ENCODE data around the gene VPS37B. TPM values are rescaled to one million over a fixed set of nuclear protein-coding genes. Genes with fewer than 3 reads are reported as not detected.

The VPS37B gene
- total RNA-seq, 1 donor from 2014 or later = 13.8 TPM

DNA sequence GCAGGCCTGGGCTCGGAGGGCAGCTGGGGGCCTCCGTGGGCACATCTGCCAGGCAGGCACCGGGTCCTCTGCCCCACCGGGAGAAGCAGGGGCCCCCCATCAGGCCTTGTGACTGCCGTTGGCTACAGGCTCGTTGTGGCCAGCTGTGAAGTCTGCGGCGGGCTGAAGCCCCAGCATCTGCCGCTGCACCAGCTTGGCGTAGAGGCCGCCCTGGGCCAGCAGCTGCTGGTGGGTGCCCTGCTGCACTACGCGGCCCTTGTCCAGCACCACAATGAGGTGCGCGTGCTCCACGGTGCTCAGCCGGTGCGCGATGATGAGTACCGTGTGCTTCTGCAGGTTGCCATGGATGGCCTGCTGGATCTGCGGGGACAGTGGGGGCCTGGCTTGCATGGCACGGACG is 33.9 kb upstream of the VPS37B start:
- TF ChIP-seq, protein P1, sequence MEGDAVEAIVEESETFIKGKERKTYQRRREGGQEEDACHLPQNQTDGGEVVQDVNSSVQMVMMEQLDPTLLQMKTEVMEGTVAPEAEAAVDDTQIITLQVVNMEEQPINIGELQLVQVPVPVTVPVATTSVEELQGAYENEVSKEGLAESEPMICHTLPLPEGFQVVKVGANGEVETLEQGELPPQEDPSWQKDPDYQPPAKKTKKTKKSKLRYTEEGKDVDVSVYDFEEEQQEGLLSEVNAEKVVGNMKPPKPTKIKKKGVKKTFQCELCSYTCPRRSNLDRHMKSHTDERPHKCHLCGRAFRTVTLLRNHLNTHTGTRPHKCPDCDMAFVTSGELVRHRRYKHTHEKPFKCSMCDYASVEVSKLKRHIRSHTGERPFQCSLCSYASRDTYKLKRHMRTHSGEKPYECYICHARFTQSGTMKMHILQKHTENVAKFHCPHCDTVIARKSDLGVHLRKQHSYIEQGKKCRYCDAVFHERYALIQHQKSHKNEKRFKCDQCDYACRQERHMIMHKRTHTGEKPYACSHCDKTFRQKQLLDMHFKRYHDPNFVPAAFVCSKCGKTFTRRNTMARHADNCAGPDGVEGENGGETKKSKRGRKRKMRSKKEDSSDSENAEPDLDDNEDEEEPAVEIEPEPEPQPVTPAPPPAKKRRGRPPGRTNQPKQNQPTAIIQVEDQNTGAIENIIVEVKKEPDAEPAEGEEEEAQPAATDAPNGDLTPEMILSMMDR (IDR thresholded peaks at IDR 0.05; ENCODE audit: unreplicated experiment) = no peak
- H3K27me3 Mint-ChIP-seq (ENCODE audit: unreplicated experiment) = no peaks in the 10 kb centered on the region
- no peaks in the 10 kb centered on the region for H3K9me3 Mint-ChIP-seq (ENCODE audit: unreplicated experiment)
- no peaks in the 10 kb centered on the region for H3K36me3 Mint-ChIP-seq (ENCODE audit: low read depth, unreplicated experiment)
- H3K4me1 Mint-ChIP-seq (ENCODE audit: unreplicated experiment) = no peaks in the 10 kb centered on the region
- no peak for DNase-seq (ENCODE audit: low spot score)
- H3K4me3 Mint-ChIP-seq (ENCODE audit: unreplicated experiment) = no peak overlapping the region
- no peak overlapping the region for H3K27ac Mint-ChIP-seq (ENCODE audit: unreplicated experiment)

GRCh38 chr12:122929148-122929538 is 33.2 kb upstream of the VPS37B start:
- Mint-ChIP-seq H3K9me3 (ENCODE audit: unreplicated experiment) (no peaks in the 10 kb centered on the region), H3K27me3 (ENCODE audit: unreplicated experiment) (no peaks in the 10 kb centered on the region), H3K27ac (ENCODE audit: unreplicated experiment) (no peak overlapping the region), H3K4me3 (ENCODE audit: unreplicated experiment) (no peak overlapping the region), H3K4me1 (ENCODE audit: unreplicated experiment) (no peaks in the 10 kb centered on the region), H3K36me3 (ENCODE audit: low read depth, unreplicated experiment) (no peaks in the 10 kb centered on the region)
- TF ChIP-seq, protein P1 (IDR thresholded peaks at IDR 0.05; ENCODE audit: unreplicated experiment) = no peak
- no peak for DNase-seq (ENCODE audit: low spot score)

GRCh38 chr12:122928404-122929147 is 32.7 kb upstream of the VPS37B start:
- H3K4me1 Mint-ChIP-seq (ENCODE audit: unreplicated experiment) = no peaks in the 10 kb centered on the region
- no peak overlapping the region for H3K4me3 Mint-ChIP-seq (ENCODE audit: unreplicated experiment)
- TF ChIP-seq, protein P1 (IDR thresholded peaks at IDR 0.05; ENCODE audit: unreplicated experiment) = no peak
- no peaks in the 10 kb centered on the region for H3K27me3 Mint-ChIP-seq (ENCODE audit: unreplicated experiment)
- DNase-seq (ENCODE audit: low spot score) = no peak
- H3K9me3 Mint-ChIP-seq (ENCODE audit: unreplicated experiment) = no peaks in the 10 kb centered on the region
- no peak overlapping the region for H3K27ac Mint-ChIP-seq (ENCODE audit: unreplicated experiment)
- no peaks in the 10 kb centered on the region for H3K36me3 Mint-ChIP-seq (ENCODE audit: low read depth, unreplicated experiment)

DNA sequence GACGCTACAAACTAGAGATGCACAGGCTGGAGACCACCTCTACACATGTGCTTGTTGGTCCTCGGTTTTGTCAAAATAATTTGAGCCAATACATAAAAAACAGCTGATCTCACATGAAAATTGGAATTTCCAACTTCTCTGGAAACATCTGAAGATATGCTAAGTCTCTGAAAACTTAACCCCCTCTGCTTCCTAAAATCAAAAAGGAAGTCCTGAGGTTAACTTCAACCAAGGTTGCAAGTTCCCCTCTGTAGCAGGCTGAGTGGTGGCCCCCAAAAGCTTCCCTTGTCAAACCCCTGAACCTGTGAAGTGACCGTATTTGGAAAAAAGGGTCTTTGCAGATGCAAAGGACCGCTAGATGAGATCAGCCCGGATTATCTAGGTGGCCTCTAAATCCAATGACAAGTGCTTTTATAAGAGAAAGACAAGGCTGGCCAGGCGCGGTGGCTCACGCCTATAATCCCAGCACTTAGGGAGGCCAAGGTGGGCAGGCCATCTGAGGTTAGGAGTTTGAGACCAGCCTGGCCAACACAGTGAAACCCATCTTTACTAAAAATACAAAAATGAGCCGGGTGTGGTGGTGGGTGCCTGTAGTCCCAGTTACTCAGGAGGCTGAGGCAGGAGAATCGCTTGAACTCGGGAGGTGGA is 32.0 kb upstream of the VPS37B start:
- no peak overlapping the region for H3K27ac Mint-ChIP-seq (ENCODE audit: unreplicated experiment)
- no peaks in the 10 kb centered on the region for H3K4me1 Mint-ChIP-seq (ENCODE audit: unreplicated experiment)
- TF ChIP-seq, protein P1 (IDR thresholded peaks at IDR 0.05; ENCODE audit: unreplicated experiment) = no peak
- H3K4me3 Mint-ChIP-seq (ENCODE audit: unreplicated experiment) = no peak overlapping the region
- H3K9me3 Mint-ChIP-seq (ENCODE audit: unreplicated experiment) = no peaks in the 10 kb centered on the region
- no peak for DNase-seq (ENCODE audit: low spot score)
- no peaks in the 10 kb centered on the region for H3K27me3 Mint-ChIP-seq (ENCODE audit: unreplicated experiment)
- no peaks in the 10 kb centered on the region for H3K36me3 Mint-ChIP-seq (ENCODE audit: low read depth, unreplicated experiment)

DNA sequence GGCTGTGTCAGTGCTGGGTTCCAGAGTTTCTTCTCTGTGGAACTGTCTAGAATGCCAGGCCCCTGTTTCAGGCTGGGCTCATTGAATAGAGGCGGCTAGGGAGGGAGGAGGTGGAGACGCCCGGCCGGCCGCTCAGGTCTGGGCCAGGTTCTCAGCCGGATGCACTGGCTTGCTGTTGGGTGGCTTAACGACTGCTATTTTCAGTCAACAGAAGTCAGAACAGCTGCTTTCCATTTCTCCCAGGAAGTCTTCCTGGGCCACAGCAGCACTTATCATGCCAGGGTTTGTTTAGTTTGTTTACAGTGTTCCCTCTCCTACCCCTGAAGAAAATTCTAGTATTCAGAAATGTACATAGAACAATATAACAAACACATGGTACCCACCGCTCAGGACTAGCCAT is 26.0 kb upstream of the VPS37B start:
- Mint-ChIP-seq H3K36me3 (ENCODE audit: low read depth, unreplicated experiment) (no peaks in the 10 kb centered on the region), H3K27me3 (ENCODE audit: unreplicated experiment) (no peaks in the 10 kb centered on the region), H3K4me1 (ENCODE audit: unreplicated experiment) (no peaks in the 10 kb centered on the region), H3K4me3 (ENCODE audit: unreplicated experiment) (no peak overlapping the region), H3K9me3 (ENCODE audit: unreplicated experiment) (no peaks in the 10 kb centered on the region), H3K27ac (ENCODE audit: unreplicated experiment) (no peak overlapping the region)
- TF ChIP-seq, protein P1 (IDR thresholded peaks at IDR 0.05; ENCODE audit: unreplicated experiment) = no peak
- no peak for DNase-seq (ENCODE audit: low spot score)
